ENCODE data around the gene GRIP2. TPM values are rescaled to one million over a fixed set of nuclear protein-coding genes. Genes with fewer than 3 reads are reported as not detected.

GRIP2 gene
- total and polyA plus RNA-seq, 2 of the 4 experiments (the other 2 are of a cell fraction), result 0.05 TPM; not detected in 1

DNA sequence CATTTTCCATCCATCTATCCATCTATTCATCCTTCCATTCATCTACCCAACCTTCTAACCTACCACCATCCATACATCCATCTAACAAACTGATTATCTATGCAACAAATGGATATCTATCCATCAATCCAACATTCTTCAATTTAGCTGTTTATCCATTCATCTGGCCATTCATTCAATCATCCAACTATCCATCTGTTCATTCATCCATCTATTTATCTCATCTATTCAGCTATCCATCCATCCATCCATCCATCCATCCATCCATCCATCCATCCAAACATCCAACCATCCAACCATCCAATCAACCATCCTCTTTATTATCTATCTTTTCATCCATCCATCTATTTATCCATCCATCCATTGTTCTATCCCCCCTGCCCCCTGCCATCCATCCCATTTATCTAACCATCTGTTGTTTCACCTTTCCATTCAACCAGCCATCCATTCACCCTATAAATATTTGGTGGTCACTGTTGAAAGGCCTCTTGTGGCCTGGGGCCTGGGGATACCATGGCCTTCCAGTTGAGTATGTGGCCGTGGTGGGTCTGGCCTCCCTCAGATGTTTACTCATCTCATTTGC, 93.1 kb downstream of the GRIP2 start:
- no peak overlapping the region for H4K5ac ChIP-seq (ENCODE audit: low read depth, low read length)
- H2AFZ ChIP-seq (replicated peaks; ENCODE audit: low read length, poor library complexity), result no peak overlapping the region
- POLR2A ChIA-PET (ENCODE audit: unreplicated experiment), result no interaction called here
- H3K79me1 ChIP-seq (ENCODE audit: low read depth in 1 of 2, low read length in 2 of 2), result peaks cover 19 to 33% of the 10 kb centered on the region in 2 experiments
- H3K4me2 ChIP-seq (ENCODE audit: low read depth, low read length), result no peak overlapping the region
- H3K4ac ChIP-seq (ENCODE audit: low read depth, low read length), result no peak overlapping the region
- no peak overlapping the region for H2AK9ac ChIP-seq (replicated peaks; ENCODE audit: low read depth, low read length, poor library complexity)
- CTCF ChIA-PET, result no interaction called here
- H2BK20ac ChIP-seq (ENCODE audit: low read depth, low read length), result no peak overlapping the region
- no peak overlapping the region for H3K23ac ChIP-seq (ENCODE audit: low read depth, low read length)
- H2BK15ac ChIP-seq (ENCODE audit: low read depth, low read length), result no peak overlapping the region
- H3K27me3 ChIP-seq (ENCODE audit: control insufficient read depth, insufficient read depth, low read length), result no peaks in the 10 kb centered on the region
- H3K14ac ChIP-seq (replicated peaks; ENCODE audit: low read depth, low read length), result no peak overlapping the region
- H3K36me3 ChIP-seq (ENCODE audit: control insufficient read depth, insufficient read depth, low read length), result peaks cover 54% of the 10 kb centered on the region
- no peak overlapping the region for H3K4me3 ChIP-seq (ENCODE audit: insufficient read depth, low read depth, low read length)
- H3K9me3 ChIP-seq (ENCODE audit: control insufficient read depth, insufficient read depth, low read length), result no peaks in the 10 kb centered on the region
- H4K20me1 ChIP-seq (ENCODE audit: insufficient read depth, low read length), result peaks cover 12% of the 10 kb centered on the region
- no peak overlapping the region for H2BK120ac ChIP-seq (ENCODE audit: low read depth, low read length)
- H3K9me1 ChIP-seq (ENCODE audit: insufficient read depth, low read length), result peaks cover 26% of the 10 kb centered on the region
- H3K18ac ChIP-seq (ENCODE audit: low read depth, low read length), result no peak overlapping the region
- ATAC-seq (ENCODE audit: low read depth), result no peak
- peak overlapping the region; percentile 43 for H2BK5ac ChIP-seq (ENCODE audit: low read depth, low read length, poor library complexity, severe bottlenecking)
- dilution Hi-C loops (cut with HindIII; ENCODE audit: low sequenced_read_pairs, unreplicated experiment), result no loop called here
- peaks cover 9% of the 10 kb centered on the region for H3K4me1 ChIP-seq (ENCODE audit: control insufficient read depth, insufficient read depth, low read length)
- no peak for TF ChIP-seq MAZ (IDR thresholded peaks at IDR 0.05; ENCODE audit: borderline replicate concordance, low read depth, low read length)
- TF ChIP-seq, protein P1, sequence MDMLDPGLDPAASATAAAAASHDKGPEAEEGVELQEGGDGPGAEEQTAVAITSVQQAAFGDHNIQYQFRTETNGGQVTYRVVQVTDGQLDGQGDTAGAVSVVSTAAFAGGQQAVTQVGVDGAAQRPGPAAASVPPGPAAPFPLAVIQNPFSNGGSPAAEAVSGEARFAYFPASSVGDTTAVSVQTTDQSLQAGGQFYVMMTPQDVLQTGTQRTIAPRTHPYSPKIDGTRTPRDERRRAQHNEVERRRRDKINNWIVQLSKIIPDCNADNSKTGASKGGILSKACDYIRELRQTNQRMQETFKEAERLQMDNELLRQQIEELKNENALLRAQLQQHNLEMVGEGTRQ (IDR thresholded peaks at IDR 0.05; ENCODE audit: low read depth, low read length), result no peak
- TF ChIP-seq MAFK (IDR thresholded peaks at IDR 0.05; ENCODE audit: low read depth, low read length), result no peak
- TF ChIP-seq RCOR1 (IDR thresholded peaks at IDR 0.05; ENCODE audit: insufficient replicate concordance, low read length), result no peak
- TF ChIP-seq NFE2L2 (IDR thresholded peaks at IDR 0.05; ENCODE audit: low read depth, low read length), result no peak
- TF ChIP-seq POLR2A (IDR thresholded peaks at IDR 0.05; ENCODE audit: low read depth, low read length), result no peak
- TF ChIP-seq SMC3 (IDR thresholded peaks at IDR 0.05; ENCODE audit: low read depth, low read length), result no peak
- TF ChIP-seq, protein P2, sequence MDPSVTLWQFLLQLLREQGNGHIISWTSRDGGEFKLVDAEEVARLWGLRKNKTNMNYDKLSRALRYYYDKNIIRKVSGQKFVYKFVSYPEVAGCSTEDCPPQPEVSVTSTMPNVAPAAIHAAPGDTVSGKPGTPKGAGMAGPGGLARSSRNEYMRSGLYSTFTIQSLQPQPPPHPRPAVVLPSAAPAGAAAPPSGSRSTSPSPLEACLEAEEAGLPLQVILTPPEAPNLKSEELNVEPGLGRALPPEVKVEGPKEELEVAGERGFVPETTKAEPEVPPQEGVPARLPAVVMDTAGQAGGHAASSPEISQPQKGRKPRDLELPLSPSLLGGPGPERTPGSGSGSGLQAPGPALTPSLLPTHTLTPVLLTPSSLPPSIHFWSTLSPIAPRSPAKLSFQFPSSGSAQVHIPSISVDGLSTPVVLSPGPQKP (IDR thresholded peaks at IDR 0.05; ENCODE audit: borderline replicate concordance, low read depth, low read length), result no peak
- no peak overlapping the region for H3K56ac ChIP-seq (ENCODE audit: extremely low read depth, insufficient read depth, low read length)
- no peak overlapping the region for H3K27ac ChIP-seq (ENCODE audit: insufficient read depth, low read length)
- BruUV-seq (replicated peaks), result no TSS peak
- in situ Hi-C loops (cut with MboI; ENCODE audit: low sequenced_read_pairs), result no loop called here
- DNase-seq, result no peak
- no peak overlapping the region for H2AK5ac ChIP-seq (ENCODE audit: low read depth, low read length)
- H4K91ac ChIP-seq (ENCODE audit: insufficient read depth, low read depth, low read length), result no peak overlapping the region
- WGBS, 2 experiments (ENCODE audit: extremely low coverage in 2 of 2, insufficient read length in 1 of 2), result 100% methylated on average over 1 of the region's 1 CpG; no CpG with 5 or more reads in 1 of the 2 experiments
- intact Hi-C loops (cut with micrococcal nuclease), result no loop called here
- no peak overlapping the region for H3K9ac ChIP-seq (ENCODE audit: low read depth, low read length)
- H4K8ac ChIP-seq (ENCODE audit: low read depth in 2 of 2, low read length in 2 of 2), result no peak overlapping the region

All from IMR-90 (cell line).